ENCODE data around the gene NFYB.

NFYB gene

DNA sequence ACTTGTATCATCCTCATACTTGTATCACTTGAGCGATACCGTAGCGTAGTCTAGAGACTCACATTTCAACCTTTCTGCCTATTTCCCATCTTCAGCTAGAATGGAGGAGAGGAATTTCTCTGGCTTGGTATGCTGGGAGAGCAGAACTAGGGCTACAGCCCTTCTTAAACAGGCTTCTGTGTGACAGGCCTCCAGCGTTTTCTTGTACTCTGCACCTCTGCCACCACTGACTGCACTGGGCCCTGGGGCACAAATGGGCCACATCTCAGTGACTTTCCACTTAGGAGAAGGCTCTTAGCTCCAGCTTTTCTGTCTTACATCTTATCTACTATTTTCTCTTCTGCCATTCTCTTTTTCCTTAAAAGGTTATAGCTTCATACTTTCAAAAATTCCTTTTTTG is 46.9 kb downstream of the NFYB start:
- no peaks in the 10 kb centered on the region for H3K27me3 ChIP-seq (ENCODE audit: insufficient read depth, low read length, poor library complexity)
- H4K8ac ChIP-seq (ENCODE audit: low read depth, low read length) = no peak overlapping the region
- H3K4me3 ChIP-seq (ENCODE audit: low read length) = no peak overlapping the region
- WGBS (ENCODE audit: extremely low coverage, insufficient coverage, low lambda C conversion rate) = no CpG with 5 or more reads among the region's 4 CpGs
- H3K27ac ChIP-seq (ENCODE audit: low read depth, low read length) = no peak overlapping the region
- H2AK5ac ChIP-seq (ENCODE audit: low read length) = no peak overlapping the region
- no peak overlapping the region for H3K23ac ChIP-seq (ENCODE audit: low read length)
- no peak overlapping the region for H3K4me2 ChIP-seq (ENCODE audit: low read length)
- no peaks in the 10 kb centered on the region for H3K79me1 ChIP-seq (ENCODE audit: low read length)
- no peak overlapping the region for H2BK120ac ChIP-seq (ENCODE audit: low read depth, low read length)
- H3K56ac ChIP-seq (ENCODE audit: low read length) = no peak overlapping the region
- H3K9ac ChIP-seq (ENCODE audit: low read length) = no peak overlapping the region
- no peaks in the 10 kb centered on the region for H3K79me2 ChIP-seq (ENCODE audit: control insufficient read depth, insufficient read depth, low read length)
- H2BK5ac ChIP-seq (ENCODE audit: low read length) = no peak overlapping the region
- no peaks in the 10 kb centered on the region for H3K4me1 ChIP-seq (ENCODE audit: control insufficient read depth, low read depth, low read length)
- no peak overlapping the region for H2BK15ac ChIP-seq (replicated peaks; ENCODE audit: low read depth)
- no peak overlapping the region for H3K18ac ChIP-seq (ENCODE audit: low read length)
- no peaks in the 10 kb centered on the region for H3K36me3 ChIP-seq (ENCODE audit: control insufficient read depth, insufficient read depth, low read length)
- peak; percentile 1 for DNase-seq
- H4K5ac ChIP-seq (ENCODE audit: low read length) = no peak overlapping the region
- H3K4ac ChIP-seq (ENCODE audit: low read depth, low read length) = no peak overlapping the region

DNA sequence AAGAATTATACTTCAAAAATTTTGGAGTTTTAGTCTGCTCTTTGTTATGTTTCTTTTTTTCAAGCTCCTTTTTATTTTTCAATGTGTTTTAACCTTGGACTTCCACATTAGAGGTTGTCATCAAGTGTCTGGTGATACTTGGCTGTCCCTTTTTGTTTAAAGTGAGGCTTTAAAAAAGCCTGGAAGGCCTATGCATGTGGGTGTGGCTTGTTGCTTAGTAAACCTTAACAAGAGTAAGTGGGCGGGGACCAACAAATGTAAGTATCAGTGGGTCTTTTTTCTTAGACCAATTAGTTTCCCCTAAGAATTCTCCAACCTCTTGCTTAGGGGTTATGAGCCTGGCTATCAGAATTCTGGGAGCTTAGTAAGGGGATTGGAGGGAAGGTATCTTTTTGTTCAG is 47.3 kb downstream of the NFYB start:
- DNase-seq = peak; percentile 18
- H4K8ac ChIP-seq (ENCODE audit: low read depth, low read length) = no peak overlapping the region
- H3K4me2 ChIP-seq (ENCODE audit: low read length) = no peak overlapping the region
- H3K79me1 ChIP-seq (ENCODE audit: low read length) = no peaks in the 10 kb centered on the region
- H2AK5ac ChIP-seq (ENCODE audit: low read length) = no peak overlapping the region
- H3K79me2 ChIP-seq (ENCODE audit: control insufficient read depth, insufficient read depth, low read length) = no peaks in the 10 kb centered on the region
- no peak overlapping the region for H2BK5ac ChIP-seq (ENCODE audit: low read length)
- no peak overlapping the region for H3K56ac ChIP-seq (ENCODE audit: low read length)
- no peak overlapping the region for H2BK15ac ChIP-seq (replicated peaks; ENCODE audit: low read depth)
- H3K18ac ChIP-seq (ENCODE audit: low read length) = no peak overlapping the region
- no peaks in the 10 kb centered on the region for H3K4me1 ChIP-seq (ENCODE audit: control insufficient read depth, low read depth, low read length)
- no peak overlapping the region for H2BK120ac ChIP-seq (ENCODE audit: low read depth, low read length)
- H4K5ac ChIP-seq (ENCODE audit: low read length) = no peak overlapping the region
- H3K9ac ChIP-seq (ENCODE audit: low read length) = no peak overlapping the region
- no CpG with 5 or more reads among the region's 1 CpG for WGBS (ENCODE audit: extremely low coverage, insufficient coverage, low lambda C conversion rate)
- no peak overlapping the region for H3K27ac ChIP-seq (ENCODE audit: low read depth, low read length)
- no peaks in the 10 kb centered on the region for H3K27me3 ChIP-seq (ENCODE audit: insufficient read depth, low read length, poor library complexity)
- H3K23ac ChIP-seq (ENCODE audit: low read length) = no peak overlapping the region
- no peak overlapping the region for H3K4me3 ChIP-seq (ENCODE audit: low read length)
- no peak overlapping the region for H3K4ac ChIP-seq (ENCODE audit: low read depth, low read length)
- no peaks in the 10 kb centered on the region for H3K36me3 ChIP-seq (ENCODE audit: control insufficient read depth, insufficient read depth, low read length)

DNA sequence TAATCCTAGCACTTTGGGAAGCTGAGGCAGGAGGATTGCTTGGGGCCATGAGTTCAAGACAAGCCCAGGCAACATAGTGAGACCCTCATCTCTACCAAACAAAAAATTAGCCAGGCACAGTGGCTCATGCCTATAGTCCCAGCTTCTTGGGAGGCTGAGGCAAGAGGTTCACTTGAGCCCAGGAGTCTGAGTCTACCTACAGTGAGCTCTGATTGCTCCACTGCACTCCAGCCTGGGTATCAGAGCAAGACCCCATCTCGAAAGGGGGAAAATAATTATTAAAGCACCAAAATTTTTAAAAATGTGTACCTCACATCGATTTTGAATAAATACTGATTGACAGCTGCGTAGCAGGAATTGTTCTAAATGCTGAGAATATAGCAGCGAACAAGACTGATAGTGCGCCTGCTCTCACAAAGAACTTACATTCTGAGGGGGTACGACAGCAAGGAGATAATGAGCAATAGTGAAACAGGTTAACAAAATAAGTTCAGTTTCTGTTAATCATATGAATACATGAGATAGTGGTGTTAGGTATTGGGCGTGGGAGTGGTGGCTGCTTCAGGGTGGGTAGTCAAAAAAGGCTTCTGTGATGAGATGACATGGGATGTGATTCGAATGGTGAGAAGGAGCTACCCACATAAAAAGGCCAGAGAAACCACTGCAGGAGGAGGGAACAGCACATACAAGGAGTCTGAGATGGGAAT is 54.1 kb downstream of the NFYB start:
- Histone ChIP-seq H4K8ac (ENCODE audit: low read depth, low read length) (no peak overlapping the region), H4K5ac (ENCODE audit: low read length) (no peak overlapping the region), H3K4me1 (ENCODE audit: control insufficient read depth, low read depth, low read length) (no peaks in the 10 kb centered on the region), H3K27me3 (ENCODE audit: insufficient read depth, low read length, poor library complexity) (no peaks in the 10 kb centered on the region), H3K4me3 (ENCODE audit: low read length) (no peak overlapping the region), H2BK120ac (ENCODE audit: low read depth, low read length) (no peak overlapping the region), H3K23ac (ENCODE audit: low read length) (no peak overlapping the region), H3K79me2 (ENCODE audit: control insufficient read depth, insufficient read depth, low read length) (no peaks in the 10 kb centered on the region), H3K36me3 (ENCODE audit: control insufficient read depth, insufficient read depth, low read length) (no peaks in the 10 kb centered on the region), H3K27ac (ENCODE audit: low read depth, low read length) (no peak overlapping the region), H3K79me1 (ENCODE audit: low read length) (no peaks in the 10 kb centered on the region), H3K56ac (ENCODE audit: low read length) (no peak overlapping the region), H2AK5ac (ENCODE audit: low read length) (no peak overlapping the region), H3K18ac (ENCODE audit: low read length) (no peak overlapping the region), H2BK5ac (ENCODE audit: low read length) (no peak overlapping the region), H3K4me2 (ENCODE audit: low read length) (no peak overlapping the region), H3K9ac (ENCODE audit: low read length) (no peak overlapping the region), H2BK15ac (replicated peaks; ENCODE audit: low read depth) (no peak overlapping the region), H3K4ac (ENCODE audit: low read depth, low read length) (no peak overlapping the region)
- WGBS (ENCODE audit: extremely low coverage, insufficient coverage, low lambda C conversion rate) = no CpG with 5 or more reads among the region's 8 CpGs
- DNase-seq = no peak

DNA sequence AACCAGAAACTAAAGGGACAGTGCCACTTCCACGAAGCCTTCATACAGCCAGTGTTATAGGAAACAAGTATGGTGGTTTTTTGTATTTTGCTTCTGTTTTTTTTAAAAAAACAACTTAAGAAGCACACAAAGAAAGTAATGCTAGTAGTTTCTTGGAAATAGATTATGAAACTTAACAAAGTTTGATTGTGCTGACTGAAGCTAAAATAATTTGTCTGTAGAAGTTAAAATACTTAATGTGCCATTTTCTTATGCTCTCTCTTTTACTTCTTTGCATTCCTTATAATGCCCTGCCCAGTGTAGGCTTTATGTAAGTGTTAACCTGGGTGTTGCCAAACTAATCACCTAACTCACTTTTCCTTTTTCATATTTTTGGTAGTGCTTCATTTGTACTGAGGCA is 57.2 kb downstream of the NFYB start:
- no CpG with 5 or more reads among the region's 1 CpG for WGBS (ENCODE audit: extremely low coverage, insufficient coverage, low lambda C conversion rate)
- Histone ChIP-seq H2BK5ac (ENCODE audit: low read length) (no peak overlapping the region), H4K8ac (ENCODE audit: low read depth, low read length) (no peak overlapping the region), H2BK120ac (ENCODE audit: low read depth, low read length) (no peak overlapping the region), H3K4ac (ENCODE audit: low read depth, low read length) (no peak overlapping the region), H3K23ac (ENCODE audit: low read length) (no peak overlapping the region), H3K4me2 (ENCODE audit: low read length) (no peak overlapping the region), H2BK15ac (replicated peaks; ENCODE audit: low read depth) (no peak overlapping the region), H2AK5ac (ENCODE audit: low read length) (no peak overlapping the region), H3K27ac (ENCODE audit: low read depth, low read length) (no peak overlapping the region), H3K4me1 (ENCODE audit: control insufficient read depth, low read depth, low read length) (no peaks in the 10 kb centered on the region), H3K56ac (ENCODE audit: low read length) (no peak overlapping the region), H3K4me3 (ENCODE audit: low read length) (no peak overlapping the region), H3K79me2 (ENCODE audit: control insufficient read depth, insufficient read depth, low read length) (no peaks in the 10 kb centered on the region), H3K36me3 (ENCODE audit: control insufficient read depth, insufficient read depth, low read length) (no peaks in the 10 kb centered on the region), H4K5ac (ENCODE audit: low read length) (no peak overlapping the region), H3K9ac (ENCODE audit: low read length) (no peak overlapping the region), H3K79me1 (ENCODE audit: low read length) (no peaks in the 10 kb centered on the region), H3K18ac (ENCODE audit: low read length) (no peak overlapping the region), H3K27me3 (ENCODE audit: insufficient read depth, low read length, poor library complexity) (no peaks in the 10 kb centered on the region)
- DNase-seq = no peak

DNA sequence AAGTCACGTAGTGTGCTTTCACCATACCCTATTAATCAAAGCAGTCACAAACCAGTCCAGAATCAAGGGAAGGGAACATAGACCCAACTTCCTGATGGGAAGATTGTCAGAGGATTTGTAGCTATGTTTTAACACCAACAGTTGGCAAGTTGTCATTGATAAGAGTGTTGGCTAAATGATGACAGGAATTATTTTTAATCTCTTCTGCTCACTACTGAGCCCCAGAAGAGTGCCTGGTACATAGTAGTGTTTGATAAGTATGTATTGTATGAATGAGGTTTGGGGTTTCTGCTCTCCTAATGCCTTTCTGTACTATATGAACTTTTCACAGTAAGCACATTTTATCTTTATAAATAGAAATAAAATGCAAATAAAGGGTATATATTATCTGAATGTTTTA is 59.0 kb downstream of the NFYB start:
- Histone ChIP-seq H4K5ac (ENCODE audit: low read length) (no peak overlapping the region), H2BK120ac (ENCODE audit: low read depth, low read length) (no peak overlapping the region), H3K36me3 (ENCODE audit: control insufficient read depth, insufficient read depth, low read length) (no peaks in the 10 kb centered on the region), H4K8ac (ENCODE audit: low read depth, low read length) (no peak overlapping the region), H2BK15ac (replicated peaks; ENCODE audit: low read depth) (no peak overlapping the region), H3K27me3 (ENCODE audit: insufficient read depth, low read length, poor library complexity) (no peaks in the 10 kb centered on the region), H3K4ac (ENCODE audit: low read depth, low read length) (no peak overlapping the region), H3K9ac (ENCODE audit: low read length) (no peak overlapping the region), H3K56ac (ENCODE audit: low read length) (no peak overlapping the region), H2AK5ac (ENCODE audit: low read length) (no peak overlapping the region), H2BK5ac (ENCODE audit: low read length) (no peak overlapping the region), H3K4me2 (ENCODE audit: low read length) (no peak overlapping the region), H3K23ac (ENCODE audit: low read length) (no peak overlapping the region), H3K27ac (ENCODE audit: low read depth, low read length) (no peak overlapping the region), H3K4me3 (ENCODE audit: low read length) (no peak overlapping the region), H3K4me1 (ENCODE audit: control insufficient read depth, low read depth, low read length) (no peaks in the 10 kb centered on the region), H3K79me2 (ENCODE audit: control insufficient read depth, insufficient read depth, low read length) (no peaks in the 10 kb centered on the region), H3K18ac (ENCODE audit: low read length) (no peak overlapping the region), H3K79me1 (ENCODE audit: low read length) (no peaks in the 10 kb centered on the region)
- DNase-seq = no peak
- no CpG with 5 or more reads among the region's 1 CpG for WGBS (ENCODE audit: extremely low coverage, insufficient coverage, low lambda C conversion rate)

DNA sequence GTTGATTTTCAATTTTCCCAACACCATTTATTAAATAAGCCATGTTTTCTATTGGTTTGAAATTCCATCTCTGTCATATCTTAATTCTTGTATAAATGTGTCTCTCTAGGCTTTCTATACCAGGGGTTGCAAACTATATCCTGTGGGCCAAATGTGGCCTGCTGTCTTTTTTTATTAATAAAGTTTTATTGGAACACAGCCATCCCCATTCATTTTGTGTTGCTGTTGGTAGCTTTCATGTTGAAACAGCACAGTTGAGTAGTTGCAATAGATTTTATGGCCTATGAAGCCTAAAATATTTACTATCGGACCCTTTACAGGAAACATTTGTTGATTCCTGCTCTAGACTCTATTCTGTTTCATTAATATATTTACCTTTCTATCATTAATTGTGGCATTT is 64.3 kb downstream of the NFYB start:
- Histone ChIP-seq H2BK5ac (ENCODE audit: low read length) (no peak overlapping the region), H4K8ac (ENCODE audit: low read depth, low read length) (no peak overlapping the region), H3K9ac (ENCODE audit: low read length) (no peak overlapping the region), H2BK15ac (replicated peaks; ENCODE audit: low read depth) (no peak overlapping the region), H3K23ac (ENCODE audit: low read length) (no peak overlapping the region), H4K5ac (ENCODE audit: low read length) (no peak overlapping the region), H3K79me2 (ENCODE audit: control insufficient read depth, insufficient read depth, low read length) (no peaks in the 10 kb centered on the region), H3K36me3 (ENCODE audit: control insufficient read depth, insufficient read depth, low read length) (no peaks in the 10 kb centered on the region), H3K27me3 (ENCODE audit: insufficient read depth, low read length, poor library complexity) (no peaks in the 10 kb centered on the region), H2AK5ac (ENCODE audit: low read length) (no peak overlapping the region), H3K79me1 (ENCODE audit: low read length) (no peaks in the 10 kb centered on the region), H3K56ac (ENCODE audit: low read length) (no peak overlapping the region), H3K4me1 (ENCODE audit: control insufficient read depth, low read depth, low read length) (no peaks in the 10 kb centered on the region), H3K4ac (ENCODE audit: low read depth, low read length) (no peak overlapping the region), H2BK120ac (ENCODE audit: low read depth, low read length) (no peak overlapping the region), H3K4me3 (ENCODE audit: low read length) (no peak overlapping the region), H3K27ac (ENCODE audit: low read depth, low read length) (no peak overlapping the region), H3K18ac (ENCODE audit: low read length) (no peak overlapping the region), H3K4me2 (ENCODE audit: low read length) (no peak overlapping the region)
- no CpG with 5 or more reads among the region's 1 CpG for WGBS (ENCODE audit: extremely low coverage, insufficient coverage, low lambda C conversion rate)
- no peak for DNase-seq
